Neuronal stem cell (in vitro differentiated cells): ENCODE measurements around the gene OSTF1.

ENCODE experiments used
- DNase-seq: peaks from one replicate; pipeline ENCODE4 v3.0.0-alpha.2; 2013; ENCODE audit warnings: low spot score
- H2AFZ ChIP-seq: one replicate; pipeline ENCODE4 v1.6.1; 2013; ENCODE audit warnings: mild to moderate bottlenecking, low read length, inconsistent platforms
- H2AK5ac ChIP-seq: 2 replicates; pipeline ENCODE4 v1.6.1; 2013; ENCODE audit warnings: low read depth, mild to moderate bottlenecking, inconsistent platforms, low read length, moderate library complexity, mixed read lengths
- H2BK120ac ChIP-seq: 2 replicates; pipeline ENCODE4 v1.6.1; 2013; ENCODE audit warnings: low read depth, mild to moderate bottlenecking, inconsistent platforms, low read length, moderate library complexity, mixed read lengths
- H2BK12ac ChIP-seq: one replicate; pipeline ENCODE4 v1.6.1; 2013; ENCODE audit warnings: low read length, inconsistent platforms
- H2BK15ac ChIP-seq: 2 replicates; pipeline ENCODE4 v1.6.1; 2013; ENCODE audit warnings: mild to moderate bottlenecking, low read length, inconsistent platforms, mixed read lengths
- H2BK5ac ChIP-seq: one replicate; pipeline ENCODE4 v1.6.1; 2013; ENCODE audit warnings: inconsistent platforms, mild to moderate bottlenecking, low read length, moderate library complexity
- H3K14ac ChIP-seq: one replicate; pipeline ENCODE4 v1.6.1; 2013; ENCODE audit warnings: low read length, inconsistent platforms
- H3K18ac ChIP-seq: 2 replicates; pipeline ENCODE4 v1.6.1; 2013; ENCODE audit warnings: low read length, inconsistent platforms
- H3K23ac ChIP-seq: 2 replicates; pipeline ENCODE4 v1.6.1; 2013; ENCODE audit warnings: low read depth, mild to moderate bottlenecking, mixed read lengths, low read length, inconsistent platforms; ENCODE audit not compliant: poor library complexity
- H3K27ac ChIP-seq: replicated peaks from 3 replicates; pipeline ENCODE4 v1.5.1; 2013; ENCODE audit warnings: low read length, inconsistent platforms
- H3K27me3 ChIP-seq, 3 experiments: 2 replicates each; pipeline ENCODE4 v1.6.1; 2013; ENCODE audit warnings: low read length in 3 of 3, mild to moderate bottlenecking in 2 of 3, inconsistent platforms in 1 of 3, low read depth in 1 of 3, mixed read lengths in 1 of 3, moderate library complexity in 1 of 3; ENCODE audit not compliant: control insufficient read depth in 3 of 3, insufficient read depth in 3 of 3
- H3K36me3 ChIP-seq, 2 donors: replicated peaks in 1 of 2; 2 replicates each; pipeline ENCODE4 v1.6.1; 2013; ENCODE audit warnings: low read length in 2 of 2; ENCODE audit not compliant: control insufficient read depth in 2 of 2, insufficient read depth in 2 of 2
- H3K4ac ChIP-seq: 2 replicates; pipeline ENCODE4 v1.6.1; 2013; ENCODE audit warnings: inconsistent platforms, mild to moderate bottlenecking, low read length, moderate library complexity
- H3K4me1 ChIP-seq, 2 donors: 1 replicate in 1 of 2; 2 replicates in 1 of 2; pipeline ENCODE4 v1.6.1; 2013; ENCODE audit warnings: low read length in 2 of 2, low read depth in 1 of 2; ENCODE audit not compliant: control insufficient read depth in 2 of 2, insufficient read depth in 1 of 2
- H3K4me2 ChIP-seq: one replicate; pipeline ENCODE4 v1.6.1; 2013; ENCODE audit warnings: mild to moderate bottlenecking, low read length, inconsistent platforms; ENCODE audit not compliant: insufficient read depth, poor library complexity, severe bottlenecking
- H3K4me3 ChIP-seq, 2 donors: 2 replicates each; pipeline ENCODE4 v1.5.1; 2013; ENCODE audit warnings: low read length in 2 of 2, mild to moderate bottlenecking in 2 of 2, inconsistent platforms in 1 of 2, moderate library complexity in 1 of 2
- H3K79me1 ChIP-seq: one replicate; pipeline ENCODE4 v1.6.1; 2013; ENCODE audit warnings: low read depth, mild to moderate bottlenecking, inconsistent platforms, low read length, moderate library complexity
- H3K9ac ChIP-seq: one replicate; pipeline ENCODE4 v1.6.1; 2013; ENCODE audit warnings: mild to moderate bottlenecking, low read depth, low read length, inconsistent platforms; ENCODE audit not compliant: poor library complexity
- H3K9me3 ChIP-seq, 2 donors: replicated peaks in 1 of 2; 2 replicates each; pipeline versions ENCODE3 to v1.6.1; 2013; ENCODE audit warnings: low read length in 2 of 2, mild to moderate bottlenecking in 2 of 2, inconsistent platforms in 1 of 2, low read depth in 1 of 2, mixed read lengths in 1 of 2, moderate library complexity in 1 of 2; ENCODE audit not compliant: control insufficient read depth in 2 of 2, insufficient read depth in 1 of 2
- H4K8ac ChIP-seq: one replicate; pipeline ENCODE4 v1.6.1; 2013; ENCODE audit warnings: low read depth, mild to moderate bottlenecking, inconsistent platforms, low read length, moderate library complexity
- H4K91ac ChIP-seq: one replicate; pipeline ENCODE4 v1.6.1; 2013; ENCODE audit warnings: low read length, low read depth, mild to moderate bottlenecking, inconsistent platforms; ENCODE audit not compliant: poor library complexity
- WGBS, 2 donors: extraction: QIAGEN DNeasy Blood & Tissue Kit; methylation state at CpG; one replicate each; pipeline ENCODE4 v1.1.7; 2013; ENCODE audit warnings: missing lambda C conversion rate in 2 of 2, mixed read lengths in 1 of 2; ENCODE audit not compliant: insufficient read length in 2 of 2, insufficient replicate concordance in 1 of 2; ENCODE audit errors: extremely low coverage in 2 of 2; 5-methylcytosine and 5-hydroxymethylcytosine counted together

The OSTF1 gene

DNA sequence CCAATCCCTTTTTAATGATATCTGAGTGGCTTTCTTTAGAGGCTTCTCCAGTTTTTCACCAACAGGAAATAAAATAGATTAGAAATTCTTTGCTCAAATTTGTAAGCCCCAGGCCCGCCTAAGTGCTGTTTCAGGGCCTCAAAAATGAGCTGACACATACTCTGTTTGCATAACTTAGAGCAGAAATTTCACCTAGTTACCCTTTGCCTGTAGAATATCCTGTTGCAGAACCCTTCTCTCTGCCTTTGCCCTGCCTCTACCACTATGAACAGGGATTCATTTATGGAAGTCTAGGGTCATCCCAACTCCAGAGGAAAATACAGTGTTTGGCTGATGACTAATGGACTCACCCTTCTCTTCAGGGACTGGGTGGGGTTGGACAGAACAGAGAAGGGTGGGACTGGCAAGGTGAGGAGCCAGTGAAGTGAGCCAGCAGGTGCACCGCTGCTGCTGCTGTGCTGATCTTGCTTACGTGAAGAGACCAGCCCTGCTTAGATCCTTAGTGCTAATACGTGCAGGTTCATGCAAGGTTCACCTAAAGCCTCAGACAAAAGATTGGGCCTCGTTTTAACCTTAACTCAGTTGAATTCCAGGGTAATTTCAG lies 22.8 kb downstream of the OSTF1 start:
- H2BK15ac ChIP-seq: no peak overlapping the region
- H3K4me3 ChIP-seq: no peak overlapping the region
- no peak overlapping the region for H4K8ac ChIP-seq
- no CpG with 5 or more reads among the region's 5 CpGs for WGBS, 2 donors
- no peaks in the 10 kb centered on the region for H3K9me3 ChIP-seq
- no peak overlapping the region for H3K4me2 ChIP-seq
- H4K91ac ChIP-seq: no peak overlapping the region
- H3K9ac ChIP-seq: no peak overlapping the region
- H2BK12ac ChIP-seq: no peak overlapping the region
- no peak overlapping the region for H2AFZ ChIP-seq
- DNase-seq: no peak
- H2BK5ac ChIP-seq: no peak overlapping the region
- H3K23ac ChIP-seq: no peak overlapping the region
- H3K27me3 ChIP-seq: no peaks in the 10 kb centered on the region
- H2BK120ac ChIP-seq: no peak overlapping the region
- no peaks in the 10 kb centered on the region for H3K79me1 ChIP-seq
- no peaks in the 10 kb centered on the region for H3K36me3 ChIP-seq
- no peak overlapping the region for H3K18ac ChIP-seq
- no peak overlapping the region for H3K4ac ChIP-seq
- no peak overlapping the region for H3K27ac ChIP-seq
- no peak overlapping the region for H3K14ac ChIP-seq
- peaks cover 0 to under 1% of the 10 kb centered on the region in 2 donors for H3K4me1 ChIP-seq
- no peak overlapping the region for H2AK5ac ChIP-seq

DNA sequence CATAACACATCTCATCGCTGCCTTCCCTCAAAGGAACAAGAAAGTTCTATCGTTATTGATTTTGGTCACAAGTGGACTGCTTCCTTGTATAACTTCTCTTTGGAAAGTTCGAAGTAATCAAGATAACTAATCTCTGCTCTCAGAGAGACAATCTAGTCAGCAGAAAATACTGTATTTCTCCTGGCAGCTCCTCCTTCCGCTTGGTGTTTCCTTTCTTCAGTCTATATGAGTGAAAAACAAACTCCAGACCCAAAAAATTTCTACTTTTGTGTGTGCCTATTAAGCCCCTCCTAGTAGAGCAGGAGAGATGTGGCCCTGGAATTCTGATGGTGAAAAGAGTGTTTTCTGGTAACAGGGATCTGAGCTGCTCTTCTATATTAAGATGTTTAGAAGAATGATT lies 24.5 kb downstream of the OSTF1 start:
- Histone ChIP-seq H2AFZ (no peak overlapping the region), H3K27ac (no peak overlapping the region), H3K4me2 (no peak overlapping the region), H3K4ac (no peak overlapping the region), H3K36me3 (no peaks in the 10 kb centered on the region), H3K79me1 (no peaks in the 10 kb centered on the region), H3K9ac (no peak overlapping the region), H3K4me1 (peaks cover 0 to 2% of the 10 kb centered on the region in 2 donors), H4K91ac (no peak overlapping the region), H2AK5ac (no peak overlapping the region), H3K14ac (no peak overlapping the region), H3K4me3 (no peak overlapping the region), H2BK12ac (no peak overlapping the region), H3K9me3 (no peaks in the 10 kb centered on the region), H2BK5ac (no peak overlapping the region), H2BK15ac (no peak overlapping the region), H4K8ac (no peak overlapping the region), H3K18ac (no peak overlapping the region), H3K27me3 (no peaks in the 10 kb centered on the region), H3K23ac (no peak overlapping the region), H2BK120ac (no peak overlapping the region)
- DNase-seq: no peak
- no CpG with 5 or more reads among the region's 4 CpGs for WGBS, 2 donors

DNA sequence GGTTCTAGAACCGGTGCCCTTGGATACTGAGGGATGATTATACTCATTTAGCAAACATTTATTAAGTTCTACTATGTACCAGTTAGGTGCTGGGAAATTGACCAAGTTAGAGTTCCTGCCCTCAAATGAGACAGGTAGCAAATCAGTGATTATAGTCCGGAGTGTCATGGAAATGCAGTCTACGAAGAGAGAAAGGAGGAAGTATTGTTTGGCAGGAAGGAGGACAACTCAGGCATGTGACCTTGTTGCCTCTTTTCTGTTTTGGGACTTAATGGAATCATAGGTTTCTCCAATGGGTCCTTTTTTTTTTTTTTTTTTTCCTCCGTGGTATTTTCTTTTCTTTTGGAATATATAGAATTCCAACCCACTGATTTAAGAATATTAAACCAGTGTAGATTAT lies 28.0 kb downstream of the OSTF1 start:
- H3K36me3 ChIP-seq: no peaks in the 10 kb centered on the region
- H3K23ac ChIP-seq: no peak overlapping the region
- no peak overlapping the region for H4K8ac ChIP-seq
- H2BK120ac ChIP-seq: no peak overlapping the region
- H2AFZ ChIP-seq: no peak overlapping the region
- H3K27ac ChIP-seq: no peak overlapping the region
- no peak overlapping the region for H3K4ac ChIP-seq
- no peak overlapping the region for H3K14ac ChIP-seq
- no CpG with 5 or more reads among the region's 4 CpGs for whole genome bisulfite sequencing, 2 donors
- no peak for DNase-seq
- no peaks in the 10 kb centered on the region for H3K9me3 ChIP-seq
- no peak overlapping the region for H2AK5ac ChIP-seq
- no peaks in the 10 kb centered on the region for H3K27me3 ChIP-seq
- H2BK5ac ChIP-seq: no peak overlapping the region
- no peak overlapping the region for H3K9ac ChIP-seq
- H4K91ac ChIP-seq: no peak overlapping the region
- H2BK15ac ChIP-seq: no peak overlapping the region
- H3K4me2 ChIP-seq: no peak overlapping the region
- no peak overlapping the region for H3K4me3 ChIP-seq
- no peaks in the 10 kb centered on the region for H3K79me1 ChIP-seq
- H3K18ac ChIP-seq: no peak overlapping the region
- H3K4me1 ChIP-seq: peaks cover 0 to 2% of the 10 kb centered on the region in 2 donors
- H2BK12ac ChIP-seq: no peak overlapping the region

DNA sequence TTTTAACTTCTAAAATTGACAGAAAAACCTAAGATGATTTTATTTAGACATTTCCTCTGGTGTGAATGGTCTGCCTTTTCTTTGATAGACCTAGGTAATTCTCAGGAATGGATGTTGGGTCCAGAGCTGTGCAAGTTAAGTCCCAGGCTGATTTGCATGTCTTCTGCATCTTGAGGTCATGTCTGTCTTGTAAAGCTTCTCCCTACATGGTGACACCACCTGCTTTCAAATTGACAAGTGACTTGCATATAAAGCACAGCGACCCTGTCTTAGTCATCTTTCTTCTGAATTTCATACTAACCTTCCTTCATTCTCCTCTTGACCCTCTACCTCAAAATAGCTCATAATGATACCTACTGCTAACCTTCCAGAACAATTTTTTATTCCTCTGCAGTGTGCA lies 29.2 kb downstream of the OSTF1 start:
- Histone ChIP-seq H3K4me1 (peaks cover 0 to 2% of the 10 kb centered on the region in 2 donors), H3K14ac (no peak overlapping the region), H2BK12ac (no peak overlapping the region), H3K9ac (no peak overlapping the region), H2BK5ac (no peak overlapping the region), H3K9me3 (no peaks in the 10 kb centered on the region), H2BK15ac (no peak overlapping the region), H3K27ac (no peak overlapping the region), H3K4ac (no peak overlapping the region), H3K27me3 (no peaks in the 10 kb centered on the region), H4K91ac (no peak overlapping the region), H2AFZ (no peak overlapping the region), H3K4me3 (no peak overlapping the region), H3K4me2 (no peak overlapping the region), H2AK5ac (no peak overlapping the region), H3K23ac (no peak overlapping the region), H4K8ac (no peak overlapping the region), H3K18ac (no peak overlapping the region), H2BK120ac (no peak overlapping the region), H3K79me1 (no peaks in the 10 kb centered on the region), H3K36me3 (no peaks in the 10 kb centered on the region)
- no peak for DNase-seq
- WGBS, 2 donors: no CpG with 5 or more reads among the region's 1 CpG
